CD4-positive, alpha-beta T cell (primary cell): Measurements from ENCODE around the gene SLC16A11. TPM values are rescaled to one million over a fixed set of nuclear protein-coding genes. Genes with fewer than 3 reads are reported as not detected.

Experiments
- ATAC-seq: fragments of 200-7000 bp; cut with Tn5 transposase; one replicate; pipeline ENCODE4 v1.10.0; 2022; ENCODE audit warnings: mild to moderate bottlenecking; ENCODE audit not compliant: poor library complexity
- CTCF ChIA-PET: fragments of 350-600 bp; sonication (Branson Sonifier 250); formaldehyde crosslinking; loops from one replicate; lab custom pipeline; 2021; ENCODE audit warnings: antibody characterized with exemption, inconsistent platforms; lab: Charles Lee
- POLR2A ChIA-PET: fragments of 350-600 bp; sonication (Branson Sonifier 250); formaldehyde crosslinking; loops from one replicate; lab custom pipeline; 2021; ENCODE audit warnings: antibody characterized with exemption, inconsistent platforms; lab: Charles Lee
- DNase-seq, 14 experiments: peaks; one replicate each; pipeline ENCODE4 v3.0.0-alpha.2; 2013 to 2020; ENCODE audit warnings: mixed read lengths in 2 of 14
- H3K27ac ChIP-seq, 2 donors: one replicate each; pipeline versions ENCODE4 v1.5.1 to v1.7.0; 2013; ENCODE audit warnings: low read length in 2 of 2, low read depth in 1 of 2, mild to moderate bottlenecking in 1 of 2
- H3K27me3 ChIP-seq, 2 experiments: 1 replicate in 1 of 2; 2 replicates in 1 of 2; pipeline versions ENCODE4 v1.6.1 to v1.7.0; 2013; ENCODE audit warnings: low read length in 2 of 2, control low read depth in 1 of 2, mild to moderate bottlenecking in 1 of 2, moderate library complexity in 1 of 2; ENCODE audit not compliant: insufficient read depth in 2 of 2, control insufficient read depth in 1 of 2
- H3K36me3 ChIP-seq: one replicate; pipeline ENCODE4 v1.6.1; 2013; ENCODE audit warnings: low read length, control low read depth; ENCODE audit not compliant: insufficient read depth
- H3K4me1 ChIP-seq: one replicate; pipeline ENCODE4 v1.6.1; 2013; ENCODE audit warnings: low read length, control low read depth; ENCODE audit not compliant: insufficient read depth
- H3K4me3 ChIP-seq: one replicate; pipeline ENCODE4 v1.5.1; 2013; ENCODE audit warnings: mild to moderate bottlenecking, low read length, moderate library complexity
- H3K9me3 ChIP-seq, 2 experiments: 1 replicate in 1 of 2; 2 replicates in 1 of 2; pipeline versions ENCODE4 v1.6.1 to v1.7.0; 2013; ENCODE audit warnings: low read length in 2 of 2, mild to moderate bottlenecking in 2 of 2, control low read depth in 1 of 2, moderate library complexity in 1 of 2; ENCODE audit not compliant: control insufficient read depth in 1 of 2, insufficient read depth in 1 of 2
- H3K27ac Mint-ChIP-seq: one replicate; pipeline ENCODE4 v1.8.0; 2020; ENCODE audit warnings: mixed read lengths
- H3K27me3 Mint-ChIP-seq: one replicate; pipeline ENCODE4 v1.8.0; 2021; ENCODE audit warnings: mixed read lengths
- H3K36me3 Mint-ChIP-seq: one replicate; pipeline ENCODE4 v1.8.0; 2021; ENCODE audit warnings: low read depth, mixed read lengths
- H3K4me1 Mint-ChIP-seq: one replicate; pipeline ENCODE4 v1.8.0; 2021; ENCODE audit warnings: low read depth, mixed read lengths
- H3K4me3 Mint-ChIP-seq: one replicate; pipeline ENCODE4 v1.8.0; 2020; ENCODE audit warnings: mild to moderate bottlenecking, mixed read lengths
- H3K9me3 Mint-ChIP-seq: one replicate; pipeline ENCODE4 v1.8.0; 2020; ENCODE audit warnings: mixed read lengths
- CTCF ChIP-seq: fragments of 200-600 bp; IDR thresholded peaks from one replicate; pipeline ENCODE4 v1.8.0; 2022; ENCODE audit warnings: antibody characterized with exemption, mild to moderate bottlenecking
- intact Hi-C, 2 experiments: fragments of 100-400 bp; cut with DNase I in 1 of 2; cut with micrococcal nuclease in 1 of 2; formaldehyde crosslinking; loops; one replicate each; pipeline versions ENCODE4 v1.15.1 to v1.9.0; 2023 to 2025; cut with DNase I, micrococcal nuclease
- total RNA-seq, 174 experiments: library from RNA in 2 of 174; stranded (reverse) in 2 of 174; gene quantifications; one replicate each; pipeline ENCODE4 v1.2.3 and lab custom pipeline; 2021 to 2026

The SLC16A11 gene
- total RNA-seq, 2 experiments from 2014 or later, result 1.1 to 1.4 TPM

GRCh38 chr17:7017827-7018200 is 26.1 kb downstream of the SLC16A11 start:
- intact Hi-C loops, result loop anchor here in 1 of 2 experiments (10.0 kb wide), 4 partner anchors 263 to 1523 kb away; partner anchors contain the start of genes NDEL1, RPL26 and XAF1
- ChIA-PET POLR2A (interaction anchor here (1.5 kb wide), 1 partner anchor 18 kb away, joined by 4 read pairs; the partner anchor contains the start of gene SLC16A13), CTCF (no interaction called here)
- H3K27ac Mint-ChIP-seq, result peak overlapping the region; percentile 98
- peaks cover 28% of the 10 kb centered on the region for H3K36me3 Mint-ChIP-seq
- TF ChIP-seq CTCF, result no peak
- no peak overlapping the region for H3K27ac ChIP-seq
- H3K4me3 Mint-ChIP-seq, result no peak overlapping the region
- H3K36me3 ChIP-seq, result peaks cover 20% of the 10 kb centered on the region
- H3K4me1 ChIP-seq, result peaks cover 71% of the 10 kb centered on the region
- peak in 2 of 14 experiments; percentile 42 to 57 for DNase-seq
- H3K4me3 ChIP-seq, result no peak overlapping the region
- H3K4me1 Mint-ChIP-seq, result peaks cover 67% of the 10 kb centered on the region
- H3K27me3 Mint-ChIP-seq, result peaks cover 3% of the 10 kb centered on the region
- no peaks in the 10 kb centered on the region for H3K9me3 ChIP-seq
- ATAC-seq, result no peak
- no peaks in the 10 kb centered on the region for H3K9me3 Mint-ChIP-seq
- no peaks in the 10 kb centered on the region for H3K27me3 ChIP-seq

GRCh38 chr17:7016886-7017826 is 26.7 kb downstream of the SLC16A11 start:
- no peaks in the 10 kb centered on the region for H3K9me3 Mint-ChIP-seq
- H3K27ac ChIP-seq, result no peak overlapping the region
- DNase-seq (no peak), ATAC-seq (no peak)
- no peaks in the 10 kb centered on the region for H3K27me3 ChIP-seq
- H3K27ac Mint-ChIP-seq, result peak overlapping the region; percentile 98
- no peak for TF ChIP-seq CTCF
- peaks cover 65% of the 10 kb centered on the region for H3K4me1 ChIP-seq
- POLR2A ChIA-PET, result interaction anchor here (1.5 kb wide), 1 partner anchor 18 kb away, joined by 4 read pairs; the partner anchor contains the start of gene SLC16A13
- peaks cover 20% of the 10 kb centered on the region for H3K36me3 ChIP-seq
- intact Hi-C loops, result loop anchor here in 1 of 2 experiments (10.0 kb wide), 4 partner anchors 262 to 1522 kb away; partner anchors contain the start of genes NDEL1, RPL26 and XAF1
- peaks cover 31% of the 10 kb centered on the region for H3K36me3 Mint-ChIP-seq
- H3K4me3 ChIP-seq, result no peak overlapping the region
- peaks cover 63% of the 10 kb centered on the region for H3K4me1 Mint-ChIP-seq
- H3K27me3 Mint-ChIP-seq, result no peaks in the 10 kb centered on the region
- CTCF ChIA-PET, result interaction anchor here (1.3 to 1.7 kb wide), 2 partner anchors 13 to 106 kb away, joined by 4 to 5 read pairs; no protein-coding TSS in a partner anchor
- peak overlapping the region; percentile 54 for H3K4me3 Mint-ChIP-seq
- no peaks in the 10 kb centered on the region for H3K9me3 ChIP-seq

GRCh38 chr17:7016418-7016817 is 27.5 kb downstream of the SLC16A11 start:
- H3K4me3 ChIP-seq, result no peak overlapping the region
- H3K4me3 Mint-ChIP-seq, result peak overlapping the region; percentile 92

More at GRCh38 chr17:7016418-7016817, 27.5 kb downstream of the SLC16A11 start:
- Histone ChIP-seq H3K4me1 (peaks cover 62% of the 10 kb centered on the region), H3K36me3 (peaks cover 20% of the 10 kb centered on the region), H3K27ac (peak overlapping the region; percentile 98 to 99), H3K9me3 (no peaks in the 10 kb centered on the region), H3K27me3 (no peaks in the 10 kb centered on the region)
- no peaks in the 10 kb centered on the region for H3K27me3 Mint-ChIP-seq
- no peaks in the 10 kb centered on the region for H3K9me3 Mint-ChIP-seq
- peaks cover 63% of the 10 kb centered on the region for H3K4me1 Mint-ChIP-seq
- ChIA-PET CTCF (interaction anchor here (1.1 to 2.8 kb wide), 4 partner anchors 12 to 105 kb away, joined by 4 to 9 read pairs (median 4); partner anchors contain the start of gene SLC16A11), POLR2A (interaction anchor here (0.6 to 2.8 kb wide), 3 partner anchors 19 to 241 kb away, joined by 3 to 35 read pairs (median 4); partner anchors contain the start of gene SLC16A13)
- H3K27ac Mint-ChIP-seq, result peak overlapping the region; percentile 98
- intact Hi-C loops, result loop anchor here in 1 of 2 experiments (10.0 kb wide), 4 partner anchors 262 to 1522 kb away; partner anchors contain the start of genes NDEL1, RPL26 and XAF1
- peaks cover 36% of the 10 kb centered on the region for H3K36me3 Mint-ChIP-seq
- DNase-seq, result peak in 1 of 14 experiments; percentile 50
- no peak for ATAC-seq
- no peak for TF ChIP-seq CTCF
